DND-41 (cell line): ENCODE measurements around the gene UQCRH.

Source experiments
- EZH2 ChIP-seq: IDR thresholded peaks from 3 replicates; pipeline ENCODE4 v1.6.1; 2012; ENCODE audit warnings: borderline replicate concordance, low read depth, mild to moderate bottlenecking, moderate library complexity, low read length, inconsistent platforms; ENCODE audit not compliant: severe bottlenecking
- TF ChIP-seq, protein P1 (sequence below): IDR thresholded peaks from 2 replicates; pipeline ENCODE4 v1.5.1; 2012; ENCODE audit warnings: borderline replicate concordance, low read length, moderate library complexity, mild to moderate bottlenecking; ENCODE audit not compliant: poor library complexity, severe bottlenecking; ENCODE audit errors: extremely low read depth

DNA sequence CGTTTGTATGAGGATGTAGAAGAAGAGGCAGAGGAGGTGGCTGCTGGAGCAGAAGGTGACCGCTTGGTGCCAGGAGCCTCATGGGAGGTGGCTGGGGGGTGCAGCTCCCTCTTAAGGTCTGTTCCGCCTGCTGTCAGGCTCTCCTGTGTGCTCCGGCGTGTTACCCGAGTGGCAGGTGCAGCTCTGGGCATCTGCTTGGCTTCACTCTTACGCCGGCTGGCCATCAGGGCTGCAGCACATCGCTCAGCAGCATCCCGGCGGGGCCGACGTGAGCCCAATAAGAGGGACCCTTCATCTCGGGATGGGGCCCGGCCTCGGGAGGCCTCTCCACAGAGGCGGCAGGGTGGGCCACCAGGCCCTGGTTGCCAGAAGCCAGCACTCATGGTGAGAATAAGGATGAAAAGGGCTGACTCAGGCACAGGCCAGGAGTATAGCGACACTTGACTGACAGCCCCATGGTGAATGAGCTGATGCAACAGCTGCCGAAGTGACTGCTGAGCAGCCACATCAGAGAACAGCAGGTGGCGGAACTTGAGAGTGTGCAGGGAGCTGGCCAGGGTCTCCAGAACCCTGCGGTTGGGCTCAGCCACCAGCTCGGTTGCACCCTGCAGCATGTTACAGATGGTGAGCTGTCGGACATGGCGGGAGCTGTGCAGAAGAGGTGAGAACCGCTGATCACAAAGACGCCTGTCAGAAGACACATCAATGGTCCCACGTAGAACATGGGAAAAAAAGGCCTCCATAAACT lies 17.6 kb upstream of the UQCRH start:
- TF ChIP-seq, protein P1, sequence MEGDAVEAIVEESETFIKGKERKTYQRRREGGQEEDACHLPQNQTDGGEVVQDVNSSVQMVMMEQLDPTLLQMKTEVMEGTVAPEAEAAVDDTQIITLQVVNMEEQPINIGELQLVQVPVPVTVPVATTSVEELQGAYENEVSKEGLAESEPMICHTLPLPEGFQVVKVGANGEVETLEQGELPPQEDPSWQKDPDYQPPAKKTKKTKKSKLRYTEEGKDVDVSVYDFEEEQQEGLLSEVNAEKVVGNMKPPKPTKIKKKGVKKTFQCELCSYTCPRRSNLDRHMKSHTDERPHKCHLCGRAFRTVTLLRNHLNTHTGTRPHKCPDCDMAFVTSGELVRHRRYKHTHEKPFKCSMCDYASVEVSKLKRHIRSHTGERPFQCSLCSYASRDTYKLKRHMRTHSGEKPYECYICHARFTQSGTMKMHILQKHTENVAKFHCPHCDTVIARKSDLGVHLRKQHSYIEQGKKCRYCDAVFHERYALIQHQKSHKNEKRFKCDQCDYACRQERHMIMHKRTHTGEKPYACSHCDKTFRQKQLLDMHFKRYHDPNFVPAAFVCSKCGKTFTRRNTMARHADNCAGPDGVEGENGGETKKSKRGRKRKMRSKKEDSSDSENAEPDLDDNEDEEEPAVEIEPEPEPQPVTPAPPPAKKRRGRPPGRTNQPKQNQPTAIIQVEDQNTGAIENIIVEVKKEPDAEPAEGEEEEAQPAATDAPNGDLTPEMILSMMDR = peak; percentile 64
- no peak for TF ChIP-seq EZH2
